ENCODE results near the gene BCL2. TPM values are rescaled to one million over a fixed set of nuclear protein-coding genes. Genes with fewer than 3 reads are reported as not detected.

Gene BCL2
- total RNA-seq, 1 donor from 2014 or later: 9.3 TPM

GRCh38 chr18:63207835-63208234 is 111.7 kb downstream of the BCL2 start:
- no peaks in the 10 kb centered on the region for H3K27me3 Mint-ChIP-seq (ENCODE audit: low read depth)
- no peak for DNase-seq (ENCODE audit: low spot score in 2 of 2, unreplicated experiment in 2 of 2)
- no peaks in the 10 kb centered on the region for H3K9me3 Mint-ChIP-seq
- H3K4me3 Mint-ChIP-seq: no peak overlapping the region
- no peak overlapping the region for H3K27ac Mint-ChIP-seq
- H3K4me1 Mint-ChIP-seq: peaks cover 2% of the 10 kb centered on the region
- H3K36me3 Mint-ChIP-seq: no peaks in the 10 kb centered on the region
- TF ChIP-seq CTCF (IDR thresholded peaks at IDR 0.05; ENCODE audit: unreplicated experiment): no peak

GRCh38 chr18:63207143-63207790 is 112.3 kb downstream of the BCL2 start:
- H3K36me3 Mint-ChIP-seq: no peaks in the 10 kb centered on the region
- no peak overlapping the region for H3K4me3 Mint-ChIP-seq
- H3K27ac Mint-ChIP-seq: no peak overlapping the region
- TF ChIP-seq CTCF (IDR thresholded peaks at IDR 0.05; ENCODE audit: unreplicated experiment): no peak
- peaks cover 8% of the 10 kb centered on the region for H3K4me1 Mint-ChIP-seq
- no peak for DNase-seq (ENCODE audit: low spot score in 2 of 2, unreplicated experiment in 2 of 2)
- no peaks in the 10 kb centered on the region for H3K27me3 Mint-ChIP-seq (ENCODE audit: low read depth)
- no peaks in the 10 kb centered on the region for H3K9me3 Mint-ChIP-seq

DNA sequence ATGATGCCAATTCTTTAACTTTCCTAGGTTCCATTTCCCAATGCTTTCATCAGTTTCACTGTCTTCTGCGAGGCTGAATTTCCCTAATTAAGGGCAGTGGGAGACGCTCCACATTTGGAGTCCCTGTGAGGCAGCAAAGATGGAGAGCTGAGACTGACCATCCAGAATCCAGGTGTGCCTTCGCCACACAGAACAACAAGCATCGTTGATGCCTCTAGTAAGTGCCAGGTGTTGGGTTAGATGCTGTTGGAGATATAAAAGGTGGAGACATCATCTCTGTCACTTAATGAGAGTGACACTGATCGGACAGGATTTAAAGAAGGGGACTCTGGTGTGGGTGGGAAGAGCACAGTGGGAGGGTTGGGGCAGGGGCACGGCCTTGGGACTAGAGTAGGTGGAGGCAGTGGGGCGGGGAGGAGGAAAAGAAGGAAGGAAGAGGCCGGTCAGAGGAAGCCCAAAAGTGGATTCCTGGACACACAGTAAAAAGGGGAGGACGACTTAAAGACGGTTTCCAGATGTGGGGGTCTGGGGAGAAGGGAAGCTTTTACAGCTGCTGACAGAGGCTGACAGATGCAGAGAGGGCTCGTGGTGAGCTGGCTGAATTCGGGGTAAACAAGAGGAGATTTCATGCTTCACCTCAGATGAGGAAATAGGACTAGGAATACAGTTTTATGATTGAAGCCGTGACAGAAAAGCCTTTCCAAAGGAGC is 113.0 kb downstream of the BCL2 start:
- Mint-ChIP-seq H3K4me3 (no peak overlapping the region), H3K27ac (no peak overlapping the region), H3K27me3 (ENCODE audit: low read depth) (no peaks in the 10 kb centered on the region), H3K36me3 (no peaks in the 10 kb centered on the region), H3K9me3 (no peaks in the 10 kb centered on the region), H3K4me1 (peaks cover 8% of the 10 kb centered on the region)
- no peak for DNase-seq (ENCODE audit: low spot score in 2 of 2, unreplicated experiment in 2 of 2)
- TF ChIP-seq CTCF (IDR thresholded peaks at IDR 0.05; ENCODE audit: unreplicated experiment): no peak

DNA sequence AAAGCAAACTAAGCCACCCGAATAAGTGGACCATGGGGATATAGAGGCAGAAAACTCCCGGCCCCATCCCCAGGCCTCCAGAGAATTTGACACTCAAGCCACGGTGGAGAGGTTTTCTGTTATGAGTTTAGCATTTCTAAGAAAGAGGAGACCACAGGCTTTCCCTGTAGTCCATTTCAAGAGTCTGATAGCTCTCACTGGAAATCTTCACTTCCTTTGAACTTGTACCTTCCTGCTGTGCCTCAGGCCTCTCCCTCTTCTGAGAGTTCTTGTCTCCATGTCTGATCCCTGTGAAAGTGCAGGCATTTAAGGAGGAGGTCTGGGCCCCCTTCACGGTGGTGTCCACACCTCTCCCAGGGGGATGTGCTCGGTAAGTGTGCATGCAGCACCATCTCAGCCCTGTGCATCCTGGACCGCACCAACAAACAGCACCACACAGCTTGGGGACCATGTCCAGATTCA is 113.7 kb downstream of the BCL2 start:
- H3K36me3 Mint-ChIP-seq: no peaks in the 10 kb centered on the region
- no peaks in the 10 kb centered on the region for H3K27me3 Mint-ChIP-seq (ENCODE audit: low read depth)
- DNase-seq (ENCODE audit: low spot score in 2 of 2, unreplicated experiment in 2 of 2): no peak
- H3K9me3 Mint-ChIP-seq: no peaks in the 10 kb centered on the region
- no peak overlapping the region for H3K27ac Mint-ChIP-seq
- H3K4me3 Mint-ChIP-seq: no peak overlapping the region
- peaks cover 8% of the 10 kb centered on the region for H3K4me1 Mint-ChIP-seq
- TF ChIP-seq CTCF (IDR thresholded peaks at IDR 0.05; ENCODE audit: unreplicated experiment): no peak

DNA sequence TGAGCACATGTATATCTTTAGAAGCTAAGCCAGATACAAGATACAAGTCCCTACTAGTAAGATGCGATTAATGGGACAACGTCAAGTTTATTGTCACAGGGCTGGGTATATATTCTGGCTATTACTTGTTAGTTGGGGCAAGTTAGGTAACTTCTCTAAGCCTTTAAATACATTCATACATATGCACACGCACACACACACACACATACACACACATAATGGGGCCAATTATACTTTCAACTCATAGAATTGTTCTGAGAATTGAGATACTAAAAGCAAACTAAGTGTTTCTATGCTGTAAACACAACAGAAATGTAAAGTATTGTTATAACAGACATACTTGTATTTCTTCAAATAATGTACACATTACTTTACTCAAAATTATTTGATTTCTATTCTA is 116.1 kb downstream of the BCL2 start:
- no peak for TF ChIP-seq CTCF (IDR thresholded peaks at IDR 0.05; ENCODE audit: unreplicated experiment)
- Mint-ChIP-seq H3K27me3 (ENCODE audit: low read depth) (no peaks in the 10 kb centered on the region), H3K36me3 (no peaks in the 10 kb centered on the region), H3K4me3 (no peak overlapping the region), H3K4me1 (peaks cover 7% of the 10 kb centered on the region), H3K9me3 (no peaks in the 10 kb centered on the region), H3K27ac (no peak overlapping the region)
- no peak for DNase-seq (ENCODE audit: low spot score in 2 of 2, unreplicated experiment in 2 of 2)

All from mesothelial cell of epicardium (in vitro differentiated cells).